ENCODE results near the gene ABR. TPM values are rescaled to one million over a fixed set of nuclear protein-coding genes. Genes with fewer than 3 reads are reported as not detected.
A peak's percentile ranks its signal among the peaks of the same experiment; 100 is the strongest.
"Not testable (repeated sequence)": the region's sequence is repeated elsewhere in the genome, so short reads cannot be mapped to it uniquely, and the experiment has no call there.

ABR gene
- total and polyA plus RNA-seq, 2 donors: 17.7 to 37.6 TPM

- peaks cover 0 to 2% of the 10 kb centered on the region in 2 donors for H3K36me3 ChIP-seq (ENCODE audit: control insufficient read depth in 2 of 2, insufficient read depth in 2 of 2, low read length in 1 of 2)
- WGBS: under 1% methylated on average over 102 of the region's 103 CpGs
- peak overlapping the region; percentile 68 to 93 for H3K4me3 ChIP-seq (ENCODE audit: low read length in 2 of 2)
- peak in 5 of 9 donors; percentile 30 to 75 (median 50) for DNase-seq (ENCODE audit: low read depth in 6 of 9, low spot score in 9 of 9)
- no peaks in the 10 kb centered on the region for H3K27me3 ChIP-seq (ENCODE audit: control insufficient read depth in 2 of 2, insufficient read depth in 1 of 2, low read length in 1 of 2)
- H3K9me3 ChIP-seq (ENCODE audit: control insufficient read depth in 2 of 2, insufficient read depth in 1 of 2, low read length in 1 of 2): no peaks in the 10 kb centered on the region
- H3K27ac ChIP-seq (ENCODE audit: low read depth in 1 of 2, low read length in 1 of 2): peak overlapping the region in 1 of 2 donors; percentile 83
- peaks cover 18 to 31% of the 10 kb centered on the region in 2 donors for H3K4me1 ChIP-seq (ENCODE audit: control insufficient read depth in 2 of 2, insufficient read depth in 2 of 2, low read length in 2 of 2)
Observed at GRCh38 chr17:1108765-1109605, 70.8 kb downstream of the ABR start.

- H3K27me3 ChIP-seq (ENCODE audit: control insufficient read depth in 2 of 2, insufficient read depth in 1 of 2, low read length in 1 of 2): no peaks in the 10 kb centered on the region
- peaks cover 0 to 2% of the 10 kb centered on the region in 2 donors for H3K36me3 ChIP-seq (ENCODE audit: control insufficient read depth in 2 of 2, insufficient read depth in 2 of 2, low read length in 1 of 2)
- H3K4me3 ChIP-seq (ENCODE audit: low read length in 2 of 2): peak overlapping the region; percentile 68 to 93
- peak overlapping the region in 1 of 2 donors; percentile 78 for H3K27ac ChIP-seq (ENCODE audit: low read depth in 1 of 2, low read length in 1 of 2)
- no peak for DNase-seq (ENCODE audit: low read depth in 6 of 9, low spot score in 9 of 9)
- WGBS: 9% methylated on average over 16 of the region's 16 CpGs
- no peaks in the 10 kb centered on the region for H3K9me3 ChIP-seq (ENCODE audit: control insufficient read depth in 2 of 2, insufficient read depth in 1 of 2, low read length in 1 of 2)
- H3K4me1 ChIP-seq (ENCODE audit: control insufficient read depth in 2 of 2, insufficient read depth in 2 of 2, low read length in 2 of 2): peaks cover 18 to 35% of the 10 kb centered on the region in 2 donors
Observed at GRCh38 chr17:1108478-1108764, 71.4 kb downstream of the ABR start.

- Histone ChIP-seq H3K9me3 (ENCODE audit: control insufficient read depth in 2 of 2, insufficient read depth in 1 of 2, low read length in 1 of 2) (no peaks in the 10 kb centered on the region), H3K4me1 (ENCODE audit: control insufficient read depth in 2 of 2, insufficient read depth in 2 of 2, low read length in 2 of 2) (peaks cover 18 to 35% of the 10 kb centered on the region in 2 donors), H3K27ac (ENCODE audit: low read depth in 1 of 2, low read length in 1 of 2) (peak overlapping the region in 1 of 2 donors; percentile 78), H3K27me3 (ENCODE audit: control insufficient read depth in 2 of 2, insufficient read depth in 1 of 2, low read length in 1 of 2) (no peaks in the 10 kb centered on the region), H3K4me3 (ENCODE audit: low read length in 2 of 2) (peak overlapping the region; percentile 68 to 93), H3K36me3 (ENCODE audit: control insufficient read depth in 2 of 2, insufficient read depth in 2 of 2, low read length in 1 of 2) (peaks cover 0 to 2% of the 10 kb centered on the region in 2 donors)
- DNase-seq (ENCODE audit: low read depth in 6 of 9, low spot score in 9 of 9): no peak
- WGBS: 88% methylated on average over 24 of the region's 24 CpGs
Observed at GRCh38 chr17:1107777-1108477, 71.9 kb downstream of the ABR start.

- Histone ChIP-seq H3K27ac (ENCODE audit: low read depth in 1 of 2, low read length in 1 of 2) (no peak overlapping the region), H3K4me1 (ENCODE audit: control insufficient read depth in 2 of 2, insufficient read depth in 2 of 2, low read length in 2 of 2) (peaks cover 18 to 35% of the 10 kb centered on the region in 2 donors), H3K27me3 (ENCODE audit: control insufficient read depth in 2 of 2, insufficient read depth in 1 of 2, low read length in 1 of 2) (no peaks in the 10 kb centered on the region), H3K9me3 (ENCODE audit: control insufficient read depth in 2 of 2, insufficient read depth in 1 of 2, low read length in 1 of 2) (no peaks in the 10 kb centered on the region), H3K36me3 (ENCODE audit: control insufficient read depth in 2 of 2, insufficient read depth in 2 of 2, low read length in 1 of 2) (peaks cover 0 to 2% of the 10 kb centered on the region in 2 donors), H3K4me3 (ENCODE audit: low read length in 2 of 2) (no peak overlapping the region)
- WGBS: 97% methylated on average over 20 of the region's 20 CpGs
- no peak for DNase-seq (ENCODE audit: low read depth in 6 of 9, low spot score in 9 of 9)
Observed at GRCh38 chr17:1107083-1107776, 72.6 kb downstream of the ABR start.

GRCh38 chr17:1104222-1104621 is 75.6 kb downstream of the ABR start:
- H3K4me1 ChIP-seq (ENCODE audit: control insufficient read depth in 2 of 2, insufficient read depth in 2 of 2, low read length in 2 of 2): peaks cover 6 to 13% of the 10 kb centered on the region in 2 donors
- 98% methylated on average over 8 of the region's 8 CpGs for WGBS
- H3K27me3 ChIP-seq (ENCODE audit: control insufficient read depth in 2 of 2, insufficient read depth in 1 of 2, low read length in 1 of 2): no peaks in the 10 kb centered on the region
- H3K9me3 ChIP-seq (ENCODE audit: control insufficient read depth in 2 of 2, insufficient read depth in 1 of 2, low read length in 1 of 2): no peaks in the 10 kb centered on the region
- peaks cover 6 to 10% of the 10 kb centered on the region in 2 donors for H3K36me3 ChIP-seq (ENCODE audit: control insufficient read depth in 2 of 2, insufficient read depth in 2 of 2, low read length in 1 of 2)
- no peak overlapping the region for H3K4me3 ChIP-seq (ENCODE audit: low read length in 2 of 2)
- no peak for DNase-seq (ENCODE audit: low read depth in 6 of 9, low spot score in 9 of 9)
- no peak overlapping the region for H3K27ac ChIP-seq (ENCODE audit: low read depth in 1 of 2, low read length in 1 of 2)

- 98% methylated on average over 11 of the region's 11 CpGs for WGBS
- H3K36me3 ChIP-seq (ENCODE audit: control insufficient read depth in 2 of 2, insufficient read depth in 2 of 2, low read length in 1 of 2): peaks cover 4 to 15% of the 10 kb centered on the region in 2 donors
- no peak overlapping the region for H3K27ac ChIP-seq (ENCODE audit: low read depth in 1 of 2, low read length in 1 of 2)
- peaks cover 9 to 26% of the 10 kb centered on the region in 2 donors for H3K4me1 ChIP-seq (ENCODE audit: control insufficient read depth in 2 of 2, insufficient read depth in 2 of 2, low read length in 2 of 2)
- H3K4me3 ChIP-seq (ENCODE audit: low read length in 2 of 2): no peak overlapping the region
- DNase-seq (ENCODE audit: low read depth in 6 of 9, low spot score in 9 of 9): no peak
- no peaks in the 10 kb centered on the region for H3K27me3 ChIP-seq (ENCODE audit: control insufficient read depth in 2 of 2, insufficient read depth in 1 of 2, low read length in 1 of 2)
- no peaks in the 10 kb centered on the region for H3K9me3 ChIP-seq (ENCODE audit: control insufficient read depth in 2 of 2, insufficient read depth in 1 of 2, low read length in 1 of 2)
Observed at GRCh38 chr17:1100382-1100781, 79.4 kb downstream of the ABR start.

- Histone ChIP-seq H3K4me3 (ENCODE audit: low read length in 2 of 2) (no peak overlapping the region), H3K36me3 (ENCODE audit: control insufficient read depth in 2 of 2, insufficient read depth in 2 of 2, low read length in 1 of 2) (peaks cover 9 to 22% of the 10 kb centered on the region in 2 donors), H3K9me3 (ENCODE audit: control insufficient read depth in 2 of 2, insufficient read depth in 1 of 2, low read length in 1 of 2) (no peaks in the 10 kb centered on the region), H3K27ac (ENCODE audit: low read depth in 1 of 2, low read length in 1 of 2) (no peak overlapping the region), H3K27me3 (ENCODE audit: control insufficient read depth in 2 of 2, insufficient read depth in 1 of 2, low read length in 1 of 2) (no peaks in the 10 kb centered on the region), H3K4me1 (ENCODE audit: control insufficient read depth in 2 of 2, insufficient read depth in 2 of 2, low read length in 2 of 2) (peaks cover 9 to 28% of the 10 kb centered on the region in 2 donors)
- WGBS: 97% methylated on average over 9 of the region's 9 CpGs
- DNase-seq (ENCODE audit: low read depth in 6 of 9, low spot score in 9 of 9): no peak
Observed at GRCh38 chr17:1099242-1099641, 80.5 kb downstream of the ABR start.

- not testable (repeated sequence) for DNase-seq (ENCODE audit: low read depth in 6 of 9, low spot score in 9 of 9); H3K4me3 ChIP-seq (ENCODE audit: low read length in 2 of 2); H3K27me3 ChIP-seq (ENCODE audit: control insufficient read depth in 2 of 2, insufficient read depth in 1 of 2, low read length in 1 of 2); H3K9me3 ChIP-seq (ENCODE audit: control insufficient read depth in 2 of 2, insufficient read depth in 1 of 2, low read length in 1 of 2); H3K27ac ChIP-seq (ENCODE audit: low read depth in 1 of 2, low read length in 1 of 2)
- H3K36me3 ChIP-seq (ENCODE audit: control insufficient read depth in 2 of 2, insufficient read depth in 2 of 2, low read length in 1 of 2): peaks cover 9 to 27% of the 10 kb centered on the region in 2 donors
- 96% methylated on average over 19 of the region's 19 CpGs for WGBS
- peaks cover 9 to 24% of the 10 kb centered on the region in 2 donors for H3K4me1 ChIP-seq (ENCODE audit: control insufficient read depth in 2 of 2, insufficient read depth in 2 of 2, low read length in 2 of 2)
Observed at GRCh38 chr17:1097972-1098744, 81.6 kb downstream of the ABR start.
